Ramos (cell line): ENCODE measurements around the gene SMTN.

Experiments used
- in situ Hi-C: fragments of 300-500 bp; cut with MboI; formaldehyde crosslinking; loops from one replicate; pipeline ENCODE4 v1.14.3; 2022; ENCODE audit warnings: low sequenced_read_pairs; ENCODE audit not compliant: unreplicated experiment

Gene SMTN

DNA sequence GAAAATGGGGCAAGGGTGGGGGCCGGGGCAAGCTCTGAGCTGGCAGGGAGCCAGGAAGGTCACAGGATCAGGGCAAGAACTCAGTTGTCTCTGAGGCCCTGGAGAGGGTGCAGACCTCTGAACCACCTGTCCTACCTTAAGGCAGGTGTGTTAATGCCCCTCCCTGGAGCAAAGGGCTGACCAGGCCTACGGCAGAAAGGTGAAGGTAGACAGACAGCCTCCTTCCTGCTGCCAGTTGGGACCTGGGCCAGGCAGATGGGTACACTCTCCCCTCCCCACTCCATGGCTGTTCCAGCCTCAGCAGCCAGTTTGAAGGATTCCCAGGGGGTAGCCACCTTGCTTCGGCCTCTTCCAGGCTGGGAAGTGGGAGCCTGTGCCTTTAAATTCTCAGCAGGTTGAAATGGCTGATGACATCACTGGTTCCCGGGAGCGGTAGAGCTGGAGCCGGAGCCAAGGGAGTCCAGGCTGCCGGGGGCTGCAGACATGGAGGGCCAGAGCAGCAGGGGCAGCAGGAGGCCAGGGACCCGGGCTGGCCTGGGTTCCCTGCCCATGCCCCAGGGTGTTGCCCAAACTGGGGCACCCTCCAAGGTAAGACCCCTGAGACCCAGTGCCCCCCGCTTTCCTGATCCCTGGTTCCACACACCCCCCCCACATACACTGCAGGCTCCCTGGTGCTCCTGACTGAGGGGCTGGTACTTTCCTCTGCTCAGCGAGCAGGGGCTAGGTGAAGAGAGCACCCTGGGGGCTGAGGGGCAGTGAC, 41.6 kb downstream of the SMTN start, which contains the start of gene INPP5J:
Gene INPP5J, plus strand, starts transcription at position 435 of the 760 bp plus-strand sequence. Its CDS starts 49 bp downstream, at position 484.
- in situ Hi-C loops, result no loop called here

GRCh38 chr22:31123292-31123602, 42.1 kb downstream of the SMTN start:
- in situ Hi-C loops, result no loop called here

DNA sequence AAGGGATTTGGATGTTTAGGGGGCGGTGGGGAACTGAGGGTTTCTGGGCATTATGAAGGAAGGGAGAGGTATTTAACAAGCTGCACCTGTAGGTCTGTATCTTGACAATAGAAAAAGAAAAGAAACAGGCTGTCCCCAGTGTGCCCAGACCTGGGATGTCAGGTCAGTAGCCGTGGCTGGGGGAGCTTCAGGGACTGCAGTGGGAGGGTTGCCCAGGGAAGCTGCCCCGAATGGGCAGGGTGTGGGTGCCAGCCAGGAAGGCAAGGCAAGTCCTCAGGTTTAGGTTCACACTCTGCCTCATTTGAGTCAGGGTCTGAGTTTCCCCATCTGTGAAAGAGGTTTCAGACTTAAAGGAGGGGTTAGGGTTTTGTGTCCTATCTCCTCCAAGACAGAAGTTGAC, 43.2 kb downstream of the SMTN start:
- in situ Hi-C loops, result no loop called here

DNA sequence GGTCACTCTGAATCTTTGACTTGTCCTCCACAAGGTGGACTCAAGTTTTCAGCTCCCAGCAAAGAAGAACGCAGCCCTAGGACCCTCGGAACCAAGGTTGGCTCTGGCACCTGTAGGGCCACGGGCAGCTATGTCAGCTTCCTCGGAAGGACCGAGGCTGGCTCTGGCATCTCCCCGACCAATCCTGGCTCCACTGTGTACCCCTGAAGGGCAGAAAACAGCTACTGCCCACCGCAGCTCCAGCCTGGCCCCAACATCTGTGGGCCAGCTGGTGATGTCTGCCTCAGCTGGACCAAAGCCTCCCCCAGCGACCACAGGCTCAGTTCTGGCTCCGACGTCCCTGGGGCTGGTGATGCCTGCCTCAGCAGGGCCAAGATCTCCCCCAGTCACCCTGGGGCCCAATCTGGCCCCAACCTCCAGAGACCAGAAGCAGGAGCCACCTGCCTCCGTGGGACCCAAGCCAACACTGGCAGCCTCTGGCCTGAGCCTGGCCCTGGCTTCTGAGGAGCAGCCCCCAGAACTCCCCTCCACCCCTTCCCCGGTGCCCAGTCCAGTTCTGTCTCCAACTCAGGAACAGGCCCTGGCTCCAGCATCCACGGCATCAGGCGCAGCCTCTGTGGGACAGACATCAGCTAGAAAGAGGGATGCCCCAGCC, 43.8 kb downstream of the SMTN start:
- in situ Hi-C loops, result no loop called here

GRCh38 chr22:31125521-31126117, 44.5 kb downstream of the SMTN start:
- in situ Hi-C loops, result no loop called here

DNA sequence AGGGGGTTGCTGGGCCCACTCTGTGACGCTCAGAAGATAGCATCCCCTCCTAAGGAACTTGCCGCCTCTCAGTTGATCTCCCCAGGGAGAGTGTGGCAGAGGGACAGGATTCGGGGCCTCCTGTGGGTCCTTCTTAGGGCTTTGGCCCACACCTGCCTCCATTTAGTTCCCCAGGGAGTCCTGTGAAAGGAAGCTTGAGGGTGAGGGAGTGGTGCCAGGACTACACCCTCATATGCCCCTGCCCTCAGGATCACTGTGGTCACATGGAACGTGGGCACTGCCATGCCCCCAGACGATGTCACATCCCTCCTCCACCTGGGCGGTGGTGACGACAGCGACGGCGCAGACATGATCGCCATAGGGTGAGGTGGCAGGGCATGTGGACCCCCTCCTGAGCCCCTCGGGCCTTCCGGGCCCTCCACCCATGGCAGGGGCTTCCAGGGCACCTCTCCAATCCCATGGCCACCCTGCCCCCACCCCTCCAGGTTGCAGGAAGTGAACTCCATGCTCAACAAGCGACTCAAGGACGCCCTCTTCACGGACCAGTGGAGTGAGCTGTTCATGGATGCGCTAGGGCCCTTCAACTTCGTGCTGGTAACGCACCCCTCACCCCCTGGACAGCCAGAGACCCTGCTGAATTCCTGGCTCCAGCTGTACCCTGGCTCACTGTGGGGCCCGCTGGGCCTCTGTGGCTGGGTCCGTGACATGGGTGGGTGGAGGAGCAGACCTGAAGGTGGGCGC, 45.2 kb downstream of the SMTN start:
- in situ Hi-C loops, result no loop called here

GRCh38 chr22:31126869-31127175, 45.7 kb downstream of the SMTN start:
- in situ Hi-C loops, result no loop called here

GRCh38 chr22:31127181-31127772, 46.2 kb downstream of the SMTN start:
- in situ Hi-C loops, result no loop called here

DNA sequence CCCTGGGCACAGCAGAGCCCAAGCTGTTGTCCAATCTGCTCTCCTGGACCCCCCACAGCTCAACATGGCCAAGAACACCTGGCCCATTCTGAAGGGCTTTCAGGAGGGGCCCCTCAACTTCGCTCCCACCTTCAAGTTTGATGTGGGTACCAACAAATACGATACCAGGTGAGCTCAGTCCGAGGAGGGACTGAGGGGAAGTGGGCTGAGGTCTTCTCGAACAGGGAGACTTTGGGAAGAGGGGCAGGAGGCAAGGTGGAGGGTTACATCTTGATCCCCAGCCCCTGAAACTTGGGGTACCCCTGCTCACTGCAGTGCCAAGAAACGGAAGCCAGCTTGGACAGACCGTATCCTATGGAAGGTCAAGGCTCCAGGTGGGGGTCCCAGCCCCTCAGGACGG, 47.0 kb downstream of the SMTN start:
- in situ Hi-C loops, result no loop called here

- in situ Hi-C loops, result no loop called here
Measured at GRCh38 chr22:31130873-31131272, 49.8 kb downstream of the SMTN start.

- in situ Hi-C loops, result no loop called here
Measured at GRCh38 chr22:31133911-31134310, 52.8 kb downstream of the SMTN start.

- in situ Hi-C loops, result no loop called here
Measured at GRCh38 chr22:31134688-31135087, 53.6 kb downstream of the SMTN start.

- in situ Hi-C loops, result no loop called here
Measured at GRCh38 chr22:31135706-31136105, 54.6 kb downstream of the SMTN start.

- in situ Hi-C loops, result no loop called here
Measured at GRCh38 chr22:31136155-31136554, 55.0 kb downstream of the SMTN start.

GRCh38 chr22:31136711-31137110, 55.6 kb downstream of the SMTN start:
- in situ Hi-C loops, result no loop called here

DNA sequence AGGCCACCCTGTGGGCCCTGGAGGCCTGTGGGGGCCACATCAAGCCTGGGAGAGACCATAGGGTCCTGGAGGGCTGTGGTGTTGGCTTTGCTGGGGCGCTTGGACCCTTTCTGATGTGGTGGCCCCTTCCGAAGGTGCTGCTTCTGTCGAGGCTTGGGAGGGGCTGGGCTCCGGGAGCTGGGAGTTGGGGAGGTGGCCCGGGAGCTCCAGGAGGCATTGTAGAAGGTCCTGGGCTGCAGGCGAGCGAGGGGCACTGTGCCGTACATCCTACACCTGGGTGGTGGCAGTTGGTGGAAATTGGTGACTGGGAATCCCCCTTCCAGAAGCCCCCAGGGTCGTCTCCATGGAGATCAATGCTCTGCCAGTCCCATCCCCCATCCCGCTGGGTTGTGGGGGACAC, 56.6 kb downstream of the SMTN start:
- in situ Hi-C loops, result no loop called here

DNA sequence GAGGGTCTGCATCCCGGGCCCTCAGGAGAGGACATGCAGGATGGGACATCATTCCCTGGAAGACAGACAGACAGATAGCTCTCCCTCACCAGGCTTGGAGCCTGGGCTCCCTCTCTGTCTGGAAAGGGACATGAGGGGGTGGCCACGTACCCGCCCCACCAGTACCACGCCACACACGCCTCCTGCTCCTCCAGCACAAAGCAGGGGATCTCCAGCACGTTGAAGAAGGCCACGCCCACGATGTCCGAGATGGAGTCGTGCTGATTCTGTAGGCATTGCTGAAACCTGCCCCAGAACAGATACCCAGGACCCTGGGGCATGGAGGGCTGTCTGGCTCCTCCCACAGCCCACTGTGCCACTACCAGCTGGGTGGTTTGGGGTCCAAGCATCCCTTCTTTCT, 57.0 kb downstream of the SMTN start:
- in situ Hi-C loops, result no loop called here

GRCh38 chr22:31139066-31139465, 57.9 kb downstream of the SMTN start:
- in situ Hi-C loops, result no loop called here

- in situ Hi-C loops, result loop anchor here (10.0 kb wide), 1 partner anchor 375 kb away; no protein-coding TSS in a partner anchor
Measured at GRCh38 chr22:31139866-31140716, 59.0 kb downstream of the SMTN start, which contains the start of gene PLA2G3. PLA2G3 (minus strand) TSS chr22:31140508; CDS start chr22:31140354, 154 bp downstream.

- in situ Hi-C loops, result loop anchor here (10.0 kb wide), 1 partner anchor 376 kb away; no protein-coding TSS in a partner anchor
Measured at GRCh38 chr22:31140746-31141145, 59.6 kb downstream of the SMTN start.
